Gastroesophageal sphincter (tissue), 3 donors: ENCODE results near the gene GALNT18.

Experiments
- POLR2A ChIP-seq, 2 donors: fragments of 450-650 bp; IDR thresholded peaks; one replicate each; pipeline ENCODE4 v1.6.1; 2017; ENCODE audit warnings: antibody characterized with exemption in 2 of 2, mild to moderate bottlenecking in 2 of 2, moderate library complexity in 1 of 2
- POLR2AphosphoS5 ChIP-seq: sonication (generic); formaldehyde crosslinking; IDR thresholded peaks from one replicate; pipeline ENCODE4 v1.6.1; 2017; ENCODE audit warnings: antibody characterized with exemption
- TF ChIP-seq, protein P1 (sequence below), 4 experiments: fragments of 200-600 bp in 2 of 4; fragments of 450-650 bp in 2 of 4; sonication (generic) in 1 of 4; IDR thresholded peaks; one replicate each; pipeline ENCODE4 v1.5.1; 2017 to 2019; ENCODE audit warnings: antibody characterized with exemption in 4 of 4, mild to moderate bottlenecking in 2 of 4, moderate library complexity in 2 of 4

GRCh38 chr11:11401960-11402535 is 219.8 kb downstream of the GALNT18 start:
- TF ChIP-seq POLR2AphosphoS5 (no peak), POLR2A (IDR thresholded peaks at IDR 0.05) (no peak)
- TF ChIP-seq, protein P1, sequence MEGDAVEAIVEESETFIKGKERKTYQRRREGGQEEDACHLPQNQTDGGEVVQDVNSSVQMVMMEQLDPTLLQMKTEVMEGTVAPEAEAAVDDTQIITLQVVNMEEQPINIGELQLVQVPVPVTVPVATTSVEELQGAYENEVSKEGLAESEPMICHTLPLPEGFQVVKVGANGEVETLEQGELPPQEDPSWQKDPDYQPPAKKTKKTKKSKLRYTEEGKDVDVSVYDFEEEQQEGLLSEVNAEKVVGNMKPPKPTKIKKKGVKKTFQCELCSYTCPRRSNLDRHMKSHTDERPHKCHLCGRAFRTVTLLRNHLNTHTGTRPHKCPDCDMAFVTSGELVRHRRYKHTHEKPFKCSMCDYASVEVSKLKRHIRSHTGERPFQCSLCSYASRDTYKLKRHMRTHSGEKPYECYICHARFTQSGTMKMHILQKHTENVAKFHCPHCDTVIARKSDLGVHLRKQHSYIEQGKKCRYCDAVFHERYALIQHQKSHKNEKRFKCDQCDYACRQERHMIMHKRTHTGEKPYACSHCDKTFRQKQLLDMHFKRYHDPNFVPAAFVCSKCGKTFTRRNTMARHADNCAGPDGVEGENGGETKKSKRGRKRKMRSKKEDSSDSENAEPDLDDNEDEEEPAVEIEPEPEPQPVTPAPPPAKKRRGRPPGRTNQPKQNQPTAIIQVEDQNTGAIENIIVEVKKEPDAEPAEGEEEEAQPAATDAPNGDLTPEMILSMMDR (IDR thresholded peaks at IDR 0.05) = no peak
